ENCODE results near the gene BMPR1A. TPM values are rescaled to one million over a fixed set of nuclear protein-coding genes. Genes with fewer than 3 reads are reported as not detected.

Gene BMPR1A
- total and polyA plus RNA-seq, 8 donors = 5.8 to 104 (median 19.9) TPM

- TF ChIP-seq, protein P1, sequence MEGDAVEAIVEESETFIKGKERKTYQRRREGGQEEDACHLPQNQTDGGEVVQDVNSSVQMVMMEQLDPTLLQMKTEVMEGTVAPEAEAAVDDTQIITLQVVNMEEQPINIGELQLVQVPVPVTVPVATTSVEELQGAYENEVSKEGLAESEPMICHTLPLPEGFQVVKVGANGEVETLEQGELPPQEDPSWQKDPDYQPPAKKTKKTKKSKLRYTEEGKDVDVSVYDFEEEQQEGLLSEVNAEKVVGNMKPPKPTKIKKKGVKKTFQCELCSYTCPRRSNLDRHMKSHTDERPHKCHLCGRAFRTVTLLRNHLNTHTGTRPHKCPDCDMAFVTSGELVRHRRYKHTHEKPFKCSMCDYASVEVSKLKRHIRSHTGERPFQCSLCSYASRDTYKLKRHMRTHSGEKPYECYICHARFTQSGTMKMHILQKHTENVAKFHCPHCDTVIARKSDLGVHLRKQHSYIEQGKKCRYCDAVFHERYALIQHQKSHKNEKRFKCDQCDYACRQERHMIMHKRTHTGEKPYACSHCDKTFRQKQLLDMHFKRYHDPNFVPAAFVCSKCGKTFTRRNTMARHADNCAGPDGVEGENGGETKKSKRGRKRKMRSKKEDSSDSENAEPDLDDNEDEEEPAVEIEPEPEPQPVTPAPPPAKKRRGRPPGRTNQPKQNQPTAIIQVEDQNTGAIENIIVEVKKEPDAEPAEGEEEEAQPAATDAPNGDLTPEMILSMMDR (IDR thresholded peaks at IDR 0.05) = no peak
- peak in 2 of 3 donors; percentile 28 to 54 for TF ChIP-seq POLR2AphosphoS5 (IDR thresholded peaks at IDR 0.05)
- WGBS, 5 donors = 10 to 25% (median 14%) methylated on average over 24 to 30 of the region's 30 CpGs
- Histone ChIP-seq H3K9me3 (no peaks in the 10 kb centered on the region), H3K36me3 (no peaks in the 10 kb centered on the region), H3K27ac (peak overlapping the region; percentile 91 to 96 (median 94)), H3K27me3 (peaks cover 0 to 18% (median 3%) of the 10 kb centered on the region in 3 donors), H3K4me1 (peaks cover 52 to 77% (median 65%) of the 10 kb centered on the region in 4 donors), H3K4me3 (peak overlapping the region; percentile 41 to 59 (median 58))
- peak; percentile 54 to 68 for DNase-seq
- intact Hi-C loops (cut with DNase I; ENCODE audit: low total_unique reads) = no loop called here
Measured at GRCh38 chr10:86970162-86970981, 214.0 kb downstream of the BMPR1A start.

- H3K4me3 ChIP-seq = peak overlapping the region; percentile 41 to 59 (median 58)
- TF ChIP-seq, protein P1 (IDR thresholded peaks at IDR 0.05) = no peak
- peak in 2 of 4 donors; percentile 69 to 81 for TF ChIP-seq POLR2A (IDR thresholded peaks at IDR 0.05)
- no peaks in the 10 kb centered on the region for H3K9me3 ChIP-seq
- intact Hi-C loops (cut with DNase I; ENCODE audit: low total_unique reads) = no loop called here
- peaks cover 52 to 76% (median 64%) of the 10 kb centered on the region in 4 donors for H3K4me1 ChIP-seq
- no peak for DNase-seq
- WGBS, 5 donors = 0 to 2% (median 1%) methylated on average over 11 to 20 of the region's 20 CpGs; no CpG with 5 or more reads in 1 of the 5 donors
- H3K27me3 ChIP-seq = peaks cover 0 to 18% (median 3%) of the 10 kb centered on the region in 3 donors
- H3K27ac ChIP-seq = peak overlapping the region; percentile 91 to 96 (median 94)
- no peaks in the 10 kb centered on the region for H3K36me3 ChIP-seq
Measured at GRCh38 chr10:86970982-86971231, 214.5 kb downstream of the BMPR1A start.

- intact Hi-C loops (cut with DNase I; ENCODE audit: low total_unique reads) = no loop called here
- no peaks in the 10 kb centered on the region for H3K9me3 ChIP-seq
- peak; percentile 91 to 96 for DNase-seq
- WGBS, 5 donors = 4 to 14% (median 7%) methylated on average over 36 to 66 of the region's 66 CpGs
- H3K27me3 ChIP-seq = peaks cover 0 to 18% (median 3%) of the 10 kb centered on the region in 3 donors
- peaks cover 49 to 71% (median 60%) of the 10 kb centered on the region in 4 donors for H3K4me1 ChIP-seq
- TF ChIP-seq, protein P1 (IDR thresholded peaks at IDR 0.05) = peak in 1 of 7 experiments; percentile 35
- TF ChIP-seq POLR2AphosphoS5 (IDR thresholded peaks at IDR 0.05) (peak; percentile 89 to 96 (median 91)), POLR2A (IDR thresholded peaks at IDR 0.05) (no peak), EP300 (IDR thresholded peaks at IDR 0.05) (peak; percentile 84)
- peak overlapping the region; percentile 91 to 96 (median 94) for H3K27ac ChIP-seq
- H3K4me3 ChIP-seq = peak overlapping the region; percentile 41 to 59 (median 58)
- H3K36me3 ChIP-seq = no peaks in the 10 kb centered on the region
Measured at GRCh38 chr10:86971232-86971991, 215.0 kb downstream of the BMPR1A start.

- no peaks in the 10 kb centered on the region for H3K9me3 ChIP-seq
- no peaks in the 10 kb centered on the region for H3K36me3 ChIP-seq
- no peak overlapping the region for H3K4me3 ChIP-seq
- no peak for TF ChIP-seq POLR2AphosphoS5 (IDR thresholded peaks at IDR 0.05)
- TF ChIP-seq EP300 (IDR thresholded peaks at IDR 0.05) = no peak
- TF ChIP-seq, protein P1 (IDR thresholded peaks at IDR 0.05) = no peak
- TF ChIP-seq POLR2A (IDR thresholded peaks at IDR 0.05) = no peak
- peaks cover 37 to 57% (median 46%) of the 10 kb centered on the region in 4 donors for H3K4me1 ChIP-seq
- intact Hi-C loops (cut with DNase I; ENCODE audit: low total_unique reads) = no loop called here
- WGBS, 5 donors = 86 to 98% (median 92%) methylated on average over 10 to 11 of the region's 11 CpGs
- peak overlapping the region in 4 of 5 donors; percentile 91 to 96 (median 94) for H3K27ac ChIP-seq
- H3K27me3 ChIP-seq = peaks cover 0 to 18% (median 3%) of the 10 kb centered on the region in 3 donors
- DNase-seq = peak in 1 of 2 donors; percentile 16
Measured at GRCh38 chr10:86972613-86973380, 216.4 kb downstream of the BMPR1A start.
